Measurements from ENCODE around the gene TCF4.

GRCh38 chr18:55433140-55433539 is 154.9 kb downstream of the TCF4 start:
- TF ChIP-seq FOXM1 (IDR thresholded peaks at IDR 0.05; ENCODE audit: borderline replicate concordance) (no peak), FOXA1 (IDR thresholded peaks at IDR 0.05) (no peak), SP1 (IDR thresholded peaks at IDR 0.05) (no peak), ELF4 (IDR thresholded peaks at IDR 0.05) (no peak), SUZ12 (IDR thresholded peaks at IDR 0.05) (no peak), HDGF (IDR thresholded peaks at IDR 0.05; ENCODE audit: borderline replicate concordance) (no peak), ZNF384 (IDR thresholded peaks at IDR 0.05) (no peak), PKNOX1 (IDR thresholded peaks at IDR 0.05) (no peak)

Data from HEK293T (cell line).